ENCODE data around the gene SLIT3. TPM values are rescaled to one million over a fixed set of nuclear protein-coding genes. Genes with fewer than 3 reads are reported as not detected.

The SLIT3 gene
- total and polyA plus RNA-seq, 4 donors, result 4.6 to 48.5 (median 19.8) TPM

DNA sequence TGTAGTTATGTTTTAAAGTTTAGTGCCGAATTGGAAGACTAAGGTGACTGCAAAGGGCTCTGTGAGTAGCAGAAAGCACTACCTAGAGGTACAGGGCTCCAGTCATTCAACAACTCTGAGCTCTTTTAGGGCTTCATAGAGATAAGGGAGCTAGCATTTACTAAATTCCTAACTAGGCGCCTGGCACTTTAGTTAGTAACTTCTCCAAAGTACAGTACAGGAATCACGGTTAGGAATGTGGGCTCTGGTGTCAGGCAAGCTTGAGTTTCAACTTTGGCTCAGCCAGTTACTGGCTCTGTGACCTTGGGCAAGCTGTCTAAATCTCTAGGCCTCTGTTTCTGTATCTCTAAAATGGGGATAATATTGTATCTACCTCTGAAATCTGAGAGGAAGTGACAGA is 115.3 kb downstream of the SLIT3 start:
- Histone ChIP-seq H3K4me1 (ENCODE audit: control insufficient read depth in 5 of 5, insufficient read depth in 5 of 5, low read length in 5 of 5) (peaks cover 0 to 3% (median 0%) of the 10 kb centered on the region in 5 donors), H3K9ac (ENCODE audit: insufficient read depth in 1 of 2, low read length in 2 of 2) (no peak overlapping the region), H3K9me3 (ENCODE audit: control insufficient read depth in 4 of 4, insufficient read depth in 3 of 4, low read length in 3 of 4) (no peaks in the 10 kb centered on the region), H3K27me3 (ENCODE audit: control insufficient read depth in 3 of 3, insufficient read depth in 3 of 3, low read length in 2 of 3) (no peaks in the 10 kb centered on the region), H3K27ac (ENCODE audit: low read depth in 1 of 2, low read length in 1 of 2) (no peak overlapping the region), H3K36me3 (ENCODE audit: control insufficient read depth in 4 of 4, insufficient read depth in 4 of 4, low read length in 4 of 4) (no peaks in the 10 kb centered on the region), H3K4me3 (no peak overlapping the region)
- ATAC-seq (ENCODE audit: insufficient read depth, low FRiP score), result no peak
- whole genome bisulfite sequencing, 2 donors, result 63 to 82% methylated on average over 3 of the region's 3 CpGs
- TF ChIP-seq, protein P1, sequence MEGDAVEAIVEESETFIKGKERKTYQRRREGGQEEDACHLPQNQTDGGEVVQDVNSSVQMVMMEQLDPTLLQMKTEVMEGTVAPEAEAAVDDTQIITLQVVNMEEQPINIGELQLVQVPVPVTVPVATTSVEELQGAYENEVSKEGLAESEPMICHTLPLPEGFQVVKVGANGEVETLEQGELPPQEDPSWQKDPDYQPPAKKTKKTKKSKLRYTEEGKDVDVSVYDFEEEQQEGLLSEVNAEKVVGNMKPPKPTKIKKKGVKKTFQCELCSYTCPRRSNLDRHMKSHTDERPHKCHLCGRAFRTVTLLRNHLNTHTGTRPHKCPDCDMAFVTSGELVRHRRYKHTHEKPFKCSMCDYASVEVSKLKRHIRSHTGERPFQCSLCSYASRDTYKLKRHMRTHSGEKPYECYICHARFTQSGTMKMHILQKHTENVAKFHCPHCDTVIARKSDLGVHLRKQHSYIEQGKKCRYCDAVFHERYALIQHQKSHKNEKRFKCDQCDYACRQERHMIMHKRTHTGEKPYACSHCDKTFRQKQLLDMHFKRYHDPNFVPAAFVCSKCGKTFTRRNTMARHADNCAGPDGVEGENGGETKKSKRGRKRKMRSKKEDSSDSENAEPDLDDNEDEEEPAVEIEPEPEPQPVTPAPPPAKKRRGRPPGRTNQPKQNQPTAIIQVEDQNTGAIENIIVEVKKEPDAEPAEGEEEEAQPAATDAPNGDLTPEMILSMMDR (IDR thresholded peaks at IDR 0.05; ENCODE audit: control extremely low read depth, extremely low read depth), result no peak
- DNase-seq, result peak in 2 of 3 donors; percentile 17 to 43

DNA sequence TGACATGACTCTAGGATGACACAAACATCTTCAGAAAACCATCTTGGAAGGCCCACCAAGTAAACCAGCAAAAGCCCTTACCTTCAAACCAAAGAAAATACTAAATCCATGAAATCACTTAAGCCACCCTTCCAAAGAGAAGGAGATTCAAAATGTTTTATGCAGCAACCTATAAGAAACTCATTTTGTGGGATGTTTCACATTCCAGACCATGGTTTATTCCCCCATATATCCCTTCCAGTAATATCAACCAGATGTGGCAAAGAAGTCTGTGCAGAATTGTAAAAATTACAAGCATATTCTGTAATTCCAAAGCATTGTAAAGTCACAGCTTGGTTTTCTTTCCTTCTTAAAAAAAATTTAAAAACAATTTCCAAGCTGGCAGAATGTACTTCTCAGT is 117.4 kb downstream of the SLIT3 start:
- H3K4me1 ChIP-seq (ENCODE audit: control insufficient read depth in 5 of 5, insufficient read depth in 5 of 5, low read length in 5 of 5), result no peaks in the 10 kb centered on the region
- ATAC-seq (ENCODE audit: insufficient read depth, low FRiP score) (no peak), DNase-seq (no peak)
- no peak overlapping the region for H3K4me3 ChIP-seq
- H3K27ac ChIP-seq (ENCODE audit: low read depth in 1 of 2, low read length in 1 of 2), result no peak overlapping the region
- H3K36me3 ChIP-seq (ENCODE audit: control insufficient read depth in 4 of 4, insufficient read depth in 4 of 4, low read length in 4 of 4), result peaks cover 0 to 2% (median 0%) of the 10 kb centered on the region in 4 donors
- TF ChIP-seq, protein P1 (IDR thresholded peaks at IDR 0.05; ENCODE audit: control extremely low read depth, extremely low read depth), result no peak
- no peaks in the 10 kb centered on the region for H3K27me3 ChIP-seq (ENCODE audit: control insufficient read depth in 3 of 3, insufficient read depth in 3 of 3, low read length in 2 of 3)
- no peaks in the 10 kb centered on the region for H3K9me3 ChIP-seq (ENCODE audit: control insufficient read depth in 4 of 4, insufficient read depth in 3 of 4, low read length in 3 of 4)
- no peak overlapping the region for H3K9ac ChIP-seq (ENCODE audit: insufficient read depth in 1 of 2, low read length in 2 of 2)

DNA sequence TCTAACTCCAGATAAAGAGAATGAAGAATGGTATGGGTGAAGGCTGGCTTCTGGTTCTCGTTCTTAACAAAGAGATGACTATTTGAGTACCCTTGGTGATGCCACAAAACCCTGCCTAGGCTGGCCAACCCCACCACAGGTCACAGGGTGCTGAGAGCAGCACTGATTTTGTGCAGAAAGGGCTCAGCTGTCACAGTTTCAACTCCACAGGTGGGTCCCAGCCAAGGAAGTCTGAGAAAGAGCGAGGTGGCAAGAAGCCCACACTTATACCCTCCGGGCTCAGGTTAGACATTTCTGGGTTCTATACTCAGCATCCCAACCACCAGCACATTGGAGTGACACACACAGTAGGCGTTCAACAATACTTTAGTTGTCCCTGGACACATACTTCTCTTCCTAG is 118.1 kb downstream of the SLIT3 start:
- Histone ChIP-seq H3K4me3 (no peak overlapping the region), H3K4me1 (ENCODE audit: control insufficient read depth in 5 of 5, insufficient read depth in 5 of 5, low read length in 5 of 5) (no peaks in the 10 kb centered on the region), H3K9ac (ENCODE audit: insufficient read depth in 1 of 2, low read length in 2 of 2) (no peak overlapping the region), H3K36me3 (ENCODE audit: control insufficient read depth in 4 of 4, insufficient read depth in 4 of 4, low read length in 4 of 4) (peaks cover 0 to 2% (median 0%) of the 10 kb centered on the region in 4 donors), H3K27me3 (ENCODE audit: control insufficient read depth in 3 of 3, insufficient read depth in 3 of 3, low read length in 2 of 3) (no peaks in the 10 kb centered on the region), H3K27ac (ENCODE audit: low read depth in 1 of 2, low read length in 1 of 2) (no peak overlapping the region), H3K9me3 (ENCODE audit: control insufficient read depth in 4 of 4, insufficient read depth in 3 of 4, low read length in 3 of 4) (no peaks in the 10 kb centered on the region)
- 80 to 95% methylated on average over 4 of the region's 4 CpGs for WGBS, 2 donors
- TF ChIP-seq, protein P1 (IDR thresholded peaks at IDR 0.05; ENCODE audit: control extremely low read depth, extremely low read depth), result no peak
- no peak for DNase-seq
- no peak for ATAC-seq (ENCODE audit: insufficient read depth, low FRiP score)

DNA sequence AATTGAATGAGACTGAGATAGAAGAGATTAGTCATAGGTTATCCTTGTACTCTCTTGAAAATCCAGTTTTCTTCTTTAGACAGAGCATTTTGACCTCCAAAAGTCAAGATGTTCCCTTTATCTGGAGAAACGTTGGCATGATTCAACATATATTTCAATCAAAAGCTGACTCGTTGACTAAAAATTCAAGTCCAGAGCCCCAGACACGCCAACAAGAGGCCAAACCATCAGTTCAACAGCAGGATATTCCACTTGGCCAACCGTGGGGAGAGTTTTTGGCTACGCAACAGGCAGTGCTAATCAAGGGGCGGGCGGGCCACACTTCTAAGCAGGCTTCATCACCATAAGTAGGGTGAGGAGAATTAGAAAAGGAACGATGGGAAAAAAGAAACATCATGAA is 119.1 kb downstream of the SLIT3 start:
- Histone ChIP-seq H3K4me3 (no peak overlapping the region), H3K27ac (ENCODE audit: low read depth in 1 of 2, low read length in 1 of 2) (no peak overlapping the region), H3K4me1 (ENCODE audit: control insufficient read depth in 5 of 5, insufficient read depth in 5 of 5, low read length in 5 of 5) (peaks cover 0 to 5% (median 0%) of the 10 kb centered on the region in 5 donors), H3K27me3 (ENCODE audit: control insufficient read depth in 3 of 3, insufficient read depth in 3 of 3, low read length in 2 of 3) (no peaks in the 10 kb centered on the region), H3K9me3 (ENCODE audit: control insufficient read depth in 4 of 4, insufficient read depth in 3 of 4, low read length in 3 of 4) (no peaks in the 10 kb centered on the region), H3K9ac (ENCODE audit: insufficient read depth in 1 of 2, low read length in 2 of 2) (no peak overlapping the region), H3K36me3 (ENCODE audit: control insufficient read depth in 4 of 4, insufficient read depth in 4 of 4, low read length in 4 of 4) (peaks cover 0 to 2% (median 0%) of the 10 kb centered on the region in 4 donors)
- TF ChIP-seq, protein P1 (IDR thresholded peaks at IDR 0.05; ENCODE audit: control extremely low read depth, extremely low read depth), result no peak
- WGBS, 2 donors, result 67 to 77% methylated on average over 8 of the region's 8 CpGs
- DNase-seq, result no peak
- no peak for ATAC-seq (ENCODE audit: insufficient read depth, low FRiP score)
